ENCODE data around the gene CYP19A1.

DNA sequence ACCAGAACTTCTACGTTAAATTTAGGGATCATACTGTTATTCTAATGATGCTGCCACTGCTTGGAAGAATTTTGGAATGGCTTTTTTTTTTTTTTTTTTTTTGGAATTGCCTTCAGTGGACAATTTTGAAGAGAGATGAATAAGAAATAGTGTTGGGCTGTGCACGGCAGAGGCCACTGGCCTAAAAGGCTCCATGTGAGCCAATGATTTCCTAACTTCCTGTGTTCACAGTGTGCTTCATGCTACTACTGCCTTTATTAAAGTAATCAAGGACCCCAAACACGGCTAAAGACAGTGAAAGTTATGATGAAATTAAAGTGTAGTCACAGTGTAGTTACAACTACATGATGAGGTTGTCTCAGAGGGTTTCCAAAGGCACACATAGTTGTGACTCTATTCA lies 142.9 kb downstream of the CYP19A1 start:
- TF ChIP-seq EGR1 (IDR thresholded peaks at IDR 0.05; ENCODE audit: low read depth in 2 of 2) (no peak), RAD21 (IDR thresholded peaks at IDR 0.05) (no peak), SP1 (IDR thresholded peaks at IDR 0.05) (no peak), GABPA (IDR thresholded peaks at IDR 0.05 in 1 of 2, conservative IDR thresholded peaks at IDR 0.05 in 1 of 2) (no peak), RXRA (IDR thresholded peaks at IDR 0.05) (no peak)
- TF ChIP-seq, protein P1, sequence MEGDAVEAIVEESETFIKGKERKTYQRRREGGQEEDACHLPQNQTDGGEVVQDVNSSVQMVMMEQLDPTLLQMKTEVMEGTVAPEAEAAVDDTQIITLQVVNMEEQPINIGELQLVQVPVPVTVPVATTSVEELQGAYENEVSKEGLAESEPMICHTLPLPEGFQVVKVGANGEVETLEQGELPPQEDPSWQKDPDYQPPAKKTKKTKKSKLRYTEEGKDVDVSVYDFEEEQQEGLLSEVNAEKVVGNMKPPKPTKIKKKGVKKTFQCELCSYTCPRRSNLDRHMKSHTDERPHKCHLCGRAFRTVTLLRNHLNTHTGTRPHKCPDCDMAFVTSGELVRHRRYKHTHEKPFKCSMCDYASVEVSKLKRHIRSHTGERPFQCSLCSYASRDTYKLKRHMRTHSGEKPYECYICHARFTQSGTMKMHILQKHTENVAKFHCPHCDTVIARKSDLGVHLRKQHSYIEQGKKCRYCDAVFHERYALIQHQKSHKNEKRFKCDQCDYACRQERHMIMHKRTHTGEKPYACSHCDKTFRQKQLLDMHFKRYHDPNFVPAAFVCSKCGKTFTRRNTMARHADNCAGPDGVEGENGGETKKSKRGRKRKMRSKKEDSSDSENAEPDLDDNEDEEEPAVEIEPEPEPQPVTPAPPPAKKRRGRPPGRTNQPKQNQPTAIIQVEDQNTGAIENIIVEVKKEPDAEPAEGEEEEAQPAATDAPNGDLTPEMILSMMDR (IDR thresholded peaks at IDR 0.05; ENCODE audit: low read depth, low read length, missing input control) = no peak
- TF ChIP-seq, protein P2, sequence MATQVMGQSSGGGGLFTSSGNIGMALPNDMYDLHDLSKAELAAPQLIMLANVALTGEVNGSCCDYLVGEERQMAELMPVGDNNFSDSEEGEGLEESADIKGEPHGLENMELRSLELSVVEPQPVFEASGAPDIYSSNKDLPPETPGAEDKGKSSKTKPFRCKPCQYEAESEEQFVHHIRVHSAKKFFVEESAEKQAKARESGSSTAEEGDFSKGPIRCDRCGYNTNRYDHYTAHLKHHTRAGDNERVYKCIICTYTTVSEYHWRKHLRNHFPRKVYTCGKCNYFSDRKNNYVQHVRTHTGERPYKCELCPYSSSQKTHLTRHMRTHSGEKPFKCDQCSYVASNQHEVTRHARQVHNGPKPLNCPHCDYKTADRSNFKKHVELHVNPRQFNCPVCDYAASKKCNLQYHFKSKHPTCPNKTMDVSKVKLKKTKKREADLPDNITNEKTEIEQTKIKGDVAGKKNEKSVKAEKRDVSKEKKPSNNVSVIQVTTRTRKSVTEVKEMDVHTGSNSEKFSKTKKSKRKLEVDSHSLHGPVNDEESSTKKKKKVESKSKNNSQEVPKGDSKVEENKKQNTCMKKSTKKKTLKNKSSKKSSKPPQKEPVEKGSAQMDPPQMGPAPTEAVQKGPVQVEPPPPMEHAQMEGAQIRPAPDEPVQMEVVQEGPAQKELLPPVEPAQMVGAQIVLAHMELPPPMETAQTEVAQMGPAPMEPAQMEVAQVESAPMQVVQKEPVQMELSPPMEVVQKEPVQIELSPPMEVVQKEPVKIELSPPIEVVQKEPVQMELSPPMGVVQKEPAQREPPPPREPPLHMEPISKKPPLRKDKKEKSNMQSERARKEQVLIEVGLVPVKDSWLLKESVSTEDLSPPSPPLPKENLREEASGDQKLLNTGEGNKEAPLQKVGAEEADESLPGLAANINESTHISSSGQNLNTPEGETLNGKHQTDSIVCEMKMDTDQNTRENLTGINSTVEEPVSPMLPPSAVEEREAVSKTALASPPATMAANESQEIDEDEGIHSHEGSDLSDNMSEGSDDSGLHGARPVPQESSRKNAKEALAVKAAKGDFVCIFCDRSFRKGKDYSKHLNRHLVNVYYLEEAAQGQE (IDR thresholded peaks at IDR 0.05) = no peak
- TF ChIP-seq, protein P3, sequence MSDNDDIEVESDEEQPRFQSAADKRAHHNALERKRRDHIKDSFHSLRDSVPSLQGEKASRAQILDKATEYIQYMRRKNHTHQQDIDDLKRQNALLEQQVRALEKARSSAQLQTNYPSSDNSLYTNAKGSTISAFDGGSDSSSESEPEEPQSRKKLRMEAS (IDR thresholded peaks at IDR 0.05) = no peak
